ENCODE results near the gene STX16. TPM values are rescaled to one million over a fixed set of nuclear protein-coding genes. Genes with fewer than 3 reads are reported as not detected.

The STX16 gene
- polyA plus RNA-seq, 2 donors: 27.3 to 51.0 TPM

DNA sequence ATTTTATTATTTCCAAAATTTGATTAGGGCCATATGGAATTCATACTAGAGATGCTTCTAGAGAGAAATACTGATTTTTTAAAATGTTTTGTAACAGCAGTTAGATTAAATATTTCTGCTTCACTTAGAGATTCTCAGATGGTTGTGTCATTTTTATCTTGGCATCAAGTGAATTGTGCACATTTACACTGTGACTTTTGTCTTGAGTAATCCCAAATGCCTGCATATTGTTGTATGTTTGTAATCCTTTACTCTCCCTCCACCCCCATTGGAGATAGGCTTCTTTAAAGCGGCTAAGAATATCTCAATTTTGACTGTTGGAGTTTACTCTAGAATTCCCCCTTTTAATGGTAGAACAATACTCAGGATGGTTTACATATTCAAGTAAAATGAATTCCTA lies 19.0 kb downstream of the STX16 start:
- peaks cover 12 to 20% of the 10 kb centered on the region in 2 donors for H3K36me3 ChIP-seq (ENCODE audit: control insufficient read depth in 2 of 2, insufficient read depth in 2 of 2, low read length in 1 of 2)
- 91 to 94% methylated on average over 1 of the region's 1 CpG for WGBS, 2 donors

DNA sequence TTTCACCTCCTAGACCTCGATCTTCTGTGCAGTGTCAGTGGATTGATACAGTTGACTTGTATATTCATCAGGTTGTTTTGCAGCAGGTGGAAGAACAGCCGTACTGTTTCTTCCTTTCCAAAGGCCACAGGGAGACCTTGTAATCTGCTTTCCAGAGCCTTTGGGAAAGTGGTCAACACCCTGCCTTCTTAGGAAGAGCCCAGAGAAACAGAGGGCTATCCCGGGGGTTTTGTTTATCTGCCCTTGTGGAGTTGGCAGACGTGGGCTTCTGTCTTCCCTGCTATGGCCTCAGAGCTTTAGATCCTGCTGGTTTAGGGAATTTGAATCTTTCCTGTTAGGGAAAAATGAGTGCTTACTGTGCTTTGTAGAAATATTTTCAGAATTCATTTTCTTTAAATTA lies 19.6 kb downstream of the STX16 start:
- Histone ChIP-seq H3K4me3 (ENCODE audit: low read depth in 1 of 2, low read length in 2 of 2) (no peak overlapping the region), H3K36me3 (ENCODE audit: control insufficient read depth in 2 of 2, insufficient read depth in 2 of 2, low read length in 1 of 2) (peaks cover 12 to 26% of the 10 kb centered on the region in 2 donors), H3K27ac (ENCODE audit: low read depth in 2 of 2, low read length in 1 of 2) (no peak overlapping the region), H3K27me3 (ENCODE audit: control insufficient read depth in 1 of 2, insufficient read depth in 2 of 2, low read length in 2 of 2) (no peaks in the 10 kb centered on the region), H3K9me3 (ENCODE audit: control insufficient read depth in 2 of 2, insufficient read depth in 1 of 2, low read depth in 1 of 2, low read length in 1 of 2) (no peaks in the 10 kb centered on the region), H3K4me1 (ENCODE audit: control insufficient read depth in 2 of 2, insufficient read depth in 2 of 2, low read length in 1 of 2) (no peaks in the 10 kb centered on the region)
- WGBS, 2 donors: 63 to 67% methylated on average over 4 of the region's 4 CpGs

More for the DNA sequence above, 19.0 kb downstream of the STX16 start:
- no peaks in the 10 kb centered on the region for H3K27me3 ChIP-seq (ENCODE audit: control insufficient read depth in 1 of 2, insufficient read depth in 2 of 2, low read length in 2 of 2)
- no peaks in the 10 kb centered on the region for H3K9me3 ChIP-seq (ENCODE audit: control insufficient read depth in 2 of 2, insufficient read depth in 1 of 2, low read depth in 1 of 2, low read length in 1 of 2)
- H3K27ac ChIP-seq (ENCODE audit: low read depth in 2 of 2, low read length in 1 of 2): no peak overlapping the region
- H3K4me3 ChIP-seq (ENCODE audit: low read depth in 1 of 2, low read length in 2 of 2): no peak overlapping the region
- H3K4me1 ChIP-seq (ENCODE audit: control insufficient read depth in 2 of 2, insufficient read depth in 2 of 2, low read length in 1 of 2): no peaks in the 10 kb centered on the region

DNA sequence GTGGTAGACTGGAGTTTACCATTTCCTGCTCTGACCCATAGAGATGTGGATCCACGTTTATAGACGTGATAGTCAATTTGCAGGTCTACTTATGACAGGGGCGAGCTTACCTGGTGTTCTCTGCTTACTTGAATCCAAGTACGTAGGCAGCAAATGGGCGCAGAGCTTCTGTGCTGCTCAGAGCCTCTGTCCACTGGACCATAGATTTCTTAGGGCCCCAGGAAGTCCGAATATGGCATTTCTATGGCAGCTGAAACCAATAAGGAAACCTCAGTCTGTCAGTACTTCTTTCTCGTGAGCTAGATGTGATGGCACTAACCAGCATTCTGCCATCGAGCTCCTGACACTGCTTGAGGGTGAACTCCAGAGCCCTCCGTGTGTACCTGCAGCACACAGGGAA lies 22.0 kb downstream of the STX16 start:
- Histone ChIP-seq H3K4me3 (ENCODE audit: low read depth in 1 of 2, low read length in 2 of 2) (no peak overlapping the region), H3K4me1 (ENCODE audit: control insufficient read depth in 2 of 2, insufficient read depth in 2 of 2, low read length in 1 of 2) (no peaks in the 10 kb centered on the region), H3K9me3 (ENCODE audit: control insufficient read depth in 2 of 2, insufficient read depth in 1 of 2, low read depth in 1 of 2, low read length in 1 of 2) (no peaks in the 10 kb centered on the region), H3K36me3 (ENCODE audit: control insufficient read depth in 2 of 2, insufficient read depth in 2 of 2, low read length in 1 of 2) (peaks cover 7 to 34% of the 10 kb centered on the region in 2 donors), H3K27me3 (ENCODE audit: control insufficient read depth in 1 of 2, insufficient read depth in 2 of 2, low read length in 2 of 2) (no peaks in the 10 kb centered on the region), H3K27ac (ENCODE audit: low read depth in 2 of 2, low read length in 1 of 2) (no peak overlapping the region)
- WGBS, 2 donors: 88 to 93% methylated on average over 9 of the region's 9 CpGs

DNA sequence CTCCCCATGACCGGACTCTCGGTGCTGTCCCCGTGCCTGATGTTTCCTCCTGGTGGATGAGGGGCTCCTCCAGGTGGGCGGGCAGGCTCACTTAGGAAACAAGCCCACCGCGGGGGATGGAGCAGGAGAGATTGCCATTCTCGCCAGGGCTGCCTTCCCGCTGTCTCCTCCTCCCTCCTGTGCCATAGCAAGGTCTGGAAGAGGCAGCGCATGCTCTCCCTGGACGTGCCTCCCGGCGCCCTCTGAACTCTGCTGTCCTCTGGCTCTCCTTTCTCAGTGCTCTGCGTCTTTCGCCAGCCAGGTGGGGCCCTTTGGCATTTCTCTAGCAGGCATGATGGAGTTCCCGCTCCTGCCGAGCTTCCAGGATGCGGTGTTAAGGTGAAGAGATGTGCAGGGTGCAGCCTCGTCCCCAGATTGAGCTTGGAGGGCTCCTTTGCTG lies 24.1 kb downstream of the STX16 start:
- Histone ChIP-seq H3K27ac (ENCODE audit: low read depth in 2 of 2, low read length in 1 of 2) (no peak overlapping the region), H3K4me1 (ENCODE audit: control insufficient read depth in 2 of 2, insufficient read depth in 2 of 2, low read length in 1 of 2) (no peaks in the 10 kb centered on the region), H3K36me3 (ENCODE audit: control insufficient read depth in 2 of 2, insufficient read depth in 2 of 2, low read length in 1 of 2) (peaks cover 0 to 36% of the 10 kb centered on the region in 2 donors), H3K4me3 (ENCODE audit: low read depth in 1 of 2, low read length in 2 of 2) (no peak overlapping the region), H3K27me3 (ENCODE audit: control insufficient read depth in 1 of 2, insufficient read depth in 2 of 2, low read length in 2 of 2) (no peaks in the 10 kb centered on the region), H3K9me3 (ENCODE audit: control insufficient read depth in 2 of 2, insufficient read depth in 1 of 2, low read depth in 1 of 2, low read length in 1 of 2) (no peaks in the 10 kb centered on the region)
- WGBS, 2 donors: 91 to 92% methylated on average over 18 of the region's 18 CpGs

DNA sequence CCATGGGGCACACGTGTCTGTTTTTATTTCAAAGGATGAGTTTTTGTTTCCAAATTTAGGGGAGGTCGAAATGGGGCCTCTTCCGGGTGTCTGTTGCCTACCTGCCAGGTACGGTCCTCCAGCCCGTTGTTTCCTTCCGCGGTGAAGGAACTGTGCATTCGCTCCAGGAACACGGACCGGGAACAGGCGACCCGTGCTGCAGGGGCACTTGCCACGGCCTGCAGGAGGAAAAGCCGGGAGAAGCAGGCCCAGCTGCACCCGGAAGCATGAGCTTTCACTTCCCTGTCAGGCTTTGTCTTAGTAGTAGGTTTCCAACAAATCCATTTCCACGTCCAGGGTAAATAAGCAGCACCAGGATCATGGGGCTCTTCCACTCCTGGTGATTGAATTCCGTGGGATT lies 24.6 kb downstream of the STX16 start:
- Histone ChIP-seq H3K9me3 (ENCODE audit: control insufficient read depth in 2 of 2, insufficient read depth in 1 of 2, low read depth in 1 of 2, low read length in 1 of 2) (no peaks in the 10 kb centered on the region), H3K27me3 (ENCODE audit: control insufficient read depth in 1 of 2, insufficient read depth in 2 of 2, low read length in 2 of 2) (no peaks in the 10 kb centered on the region), H3K27ac (ENCODE audit: low read depth in 2 of 2, low read length in 1 of 2) (no peak overlapping the region), H3K4me3 (ENCODE audit: low read depth in 1 of 2, low read length in 2 of 2) (no peak overlapping the region), H3K4me1 (ENCODE audit: control insufficient read depth in 2 of 2, insufficient read depth in 2 of 2, low read length in 1 of 2) (no peaks in the 10 kb centered on the region), H3K36me3 (ENCODE audit: control insufficient read depth in 2 of 2, insufficient read depth in 2 of 2, low read length in 1 of 2) (peaks cover 0 to 35% of the 10 kb centered on the region in 2 donors)
- WGBS, 2 donors: 90 to 93% methylated on average over 17 of the region's 17 CpGs

DNA sequence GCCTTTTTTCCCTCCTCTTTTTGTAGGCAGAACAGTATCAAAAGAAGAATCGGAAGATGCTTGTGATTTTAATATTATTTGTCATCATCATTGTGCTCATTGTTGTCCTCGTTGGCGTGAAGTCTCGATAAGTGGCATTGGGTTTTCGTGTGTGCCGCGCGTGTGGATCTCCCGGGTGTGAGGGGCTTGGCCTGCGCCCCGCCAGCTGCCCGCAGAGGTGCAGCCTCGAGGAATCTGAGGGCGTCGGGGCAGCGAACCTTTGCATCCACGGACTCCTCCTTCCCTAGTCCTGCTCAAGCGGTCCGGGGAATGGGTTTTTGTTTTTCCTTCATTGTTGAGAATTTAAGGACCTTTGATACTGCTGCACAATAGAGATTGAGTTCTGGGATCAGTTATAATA lies 25.1 kb downstream of the STX16 start:
- WGBS, 2 donors: 95 to 96% methylated on average over 19 of the region's 19 CpGs
- Histone ChIP-seq H3K4me3 (ENCODE audit: low read depth in 1 of 2, low read length in 2 of 2) (no peak overlapping the region), H3K4me1 (ENCODE audit: control insufficient read depth in 2 of 2, insufficient read depth in 2 of 2, low read length in 1 of 2) (no peaks in the 10 kb centered on the region), H3K27me3 (ENCODE audit: control insufficient read depth in 1 of 2, insufficient read depth in 2 of 2, low read length in 2 of 2) (no peaks in the 10 kb centered on the region), H3K36me3 (ENCODE audit: control insufficient read depth in 2 of 2, insufficient read depth in 2 of 2, low read length in 1 of 2) (peaks cover 0 to 35% of the 10 kb centered on the region in 2 donors), H3K9me3 (ENCODE audit: control insufficient read depth in 2 of 2, insufficient read depth in 1 of 2, low read depth in 1 of 2, low read length in 1 of 2) (no peaks in the 10 kb centered on the region), H3K27ac (ENCODE audit: low read depth in 2 of 2, low read length in 1 of 2) (no peak overlapping the region)

DNA sequence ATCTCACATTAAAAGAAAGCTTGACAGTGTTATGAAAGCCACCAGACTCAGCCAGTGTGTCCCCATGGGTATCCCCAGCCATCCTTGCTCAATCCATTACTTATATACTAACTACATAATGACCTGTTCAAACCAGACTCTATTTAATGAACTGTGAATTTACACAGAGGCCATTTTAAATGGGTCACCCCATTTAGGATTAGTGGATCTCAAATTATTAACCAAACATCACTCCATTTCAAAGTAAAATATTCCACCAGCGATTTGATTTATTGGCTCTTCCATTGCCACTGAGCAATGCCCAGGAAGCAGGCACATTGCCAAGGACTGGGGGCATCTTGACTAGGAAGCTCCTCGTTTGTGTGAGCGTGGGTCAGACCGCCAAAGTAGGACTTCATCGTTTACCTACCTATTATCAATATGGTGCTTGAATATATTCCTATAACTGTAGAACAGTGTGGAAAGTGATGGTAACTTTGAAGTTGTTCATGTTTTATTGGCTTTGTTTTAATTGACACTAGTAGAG lies 26.1 kb downstream of the STX16 start:
- H3K27ac ChIP-seq (ENCODE audit: low read depth in 2 of 2, low read length in 1 of 2): no peak overlapping the region
- 92 to 93% methylated on average over 5 of the region's 5 CpGs for WGBS, 2 donors
- H3K36me3 ChIP-seq (ENCODE audit: control insufficient read depth in 2 of 2, insufficient read depth in 2 of 2, low read length in 1 of 2): peaks cover 0 to 35% of the 10 kb centered on the region in 2 donors
- H3K27me3 ChIP-seq (ENCODE audit: control insufficient read depth in 1 of 2, insufficient read depth in 2 of 2, low read length in 2 of 2): no peaks in the 10 kb centered on the region
- H3K9me3 ChIP-seq (ENCODE audit: control insufficient read depth in 2 of 2, insufficient read depth in 1 of 2, low read depth in 1 of 2, low read length in 1 of 2): no peaks in the 10 kb centered on the region
- no peaks in the 10 kb centered on the region for H3K4me1 ChIP-seq (ENCODE audit: control insufficient read depth in 2 of 2, insufficient read depth in 2 of 2, low read length in 1 of 2)
- no peak overlapping the region for H3K4me3 ChIP-seq (ENCODE audit: low read depth in 1 of 2, low read length in 2 of 2)

DNA sequence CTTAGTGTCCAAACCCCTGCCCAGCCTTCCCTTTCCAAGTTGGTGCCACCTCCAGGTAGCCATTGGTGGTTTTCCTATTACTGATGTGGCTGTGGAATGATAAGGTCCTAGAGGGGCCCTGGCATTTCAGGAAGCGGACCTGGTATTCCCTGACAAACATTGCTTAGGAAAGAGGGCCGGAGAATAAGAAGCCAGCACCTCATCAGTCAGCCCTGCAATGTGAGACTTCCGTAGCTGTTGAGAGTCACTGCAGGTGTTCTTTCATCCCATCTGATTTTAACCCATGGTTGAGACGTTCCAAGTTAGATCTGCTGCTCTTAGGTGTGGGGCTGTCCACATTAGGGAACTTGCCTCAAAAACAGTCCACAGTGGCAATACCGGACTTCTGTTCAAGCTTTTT lies 26.7 kb downstream of the STX16 start:
- Histone ChIP-seq H3K27me3 (ENCODE audit: control insufficient read depth in 1 of 2, insufficient read depth in 2 of 2, low read length in 2 of 2) (no peaks in the 10 kb centered on the region), H3K9me3 (ENCODE audit: control insufficient read depth in 2 of 2, insufficient read depth in 1 of 2, low read depth in 1 of 2, low read length in 1 of 2) (no peaks in the 10 kb centered on the region), H3K27ac (ENCODE audit: low read depth in 2 of 2, low read length in 1 of 2) (no peak overlapping the region), H3K4me3 (ENCODE audit: low read depth in 1 of 2, low read length in 2 of 2) (no peak overlapping the region), H3K36me3 (ENCODE audit: control insufficient read depth in 2 of 2, insufficient read depth in 2 of 2, low read length in 1 of 2) (peaks cover 0 to 35% of the 10 kb centered on the region in 2 donors), H3K4me1 (ENCODE audit: control insufficient read depth in 2 of 2, insufficient read depth in 2 of 2, low read length in 1 of 2) (no peaks in the 10 kb centered on the region)
- WGBS, 2 donors: 92 to 94% methylated on average over 5 of the region's 5 CpGs

DNA sequence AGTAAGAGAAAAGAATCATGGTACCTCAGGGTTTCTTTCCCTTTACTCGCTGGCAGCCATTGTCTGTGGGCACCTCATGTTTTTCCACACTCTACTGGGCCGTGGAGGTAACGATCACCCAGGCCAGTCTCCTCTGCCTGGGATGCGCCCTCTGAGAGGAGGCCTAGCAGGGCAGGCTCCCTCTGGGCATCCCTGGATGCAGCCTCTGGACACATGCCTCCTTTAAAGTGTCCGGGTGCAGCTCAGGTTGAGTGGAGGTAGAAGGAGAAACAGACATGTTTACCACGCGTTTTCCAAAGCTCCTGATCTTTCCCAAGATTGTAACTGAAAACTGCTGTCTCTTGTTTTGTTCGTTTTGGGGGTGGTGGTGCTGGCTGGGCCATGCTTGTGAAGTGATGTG lies 27.7 kb downstream of the STX16 start:
- no peaks in the 10 kb centered on the region for H3K9me3 ChIP-seq (ENCODE audit: control insufficient read depth in 2 of 2, insufficient read depth in 1 of 2, low read depth in 1 of 2, low read length in 1 of 2)
- 87 to 93% methylated on average over 8 of the region's 8 CpGs for WGBS, 2 donors
- no peaks in the 10 kb centered on the region for H3K27me3 ChIP-seq (ENCODE audit: control insufficient read depth in 1 of 2, insufficient read depth in 2 of 2, low read length in 2 of 2)
- H3K36me3 ChIP-seq (ENCODE audit: control insufficient read depth in 2 of 2, insufficient read depth in 2 of 2, low read length in 1 of 2): peaks cover 0 to 30% of the 10 kb centered on the region in 2 donors
- H3K27ac ChIP-seq (ENCODE audit: low read depth in 2 of 2, low read length in 1 of 2): no peak overlapping the region
- H3K4me1 ChIP-seq (ENCODE audit: control insufficient read depth in 2 of 2, insufficient read depth in 2 of 2, low read length in 1 of 2): no peaks in the 10 kb centered on the region
- H3K4me3 ChIP-seq (ENCODE audit: low read depth in 1 of 2, low read length in 2 of 2): no peak overlapping the region

All from esophagus (tissue), 2 donors.